OCI-LY3 (cell line): ENCODE results near the gene OBP2B.
"Not testable (repeated sequence)": the region's sequence is repeated elsewhere in the genome, so short reads cannot be mapped to it uniquely, and the experiment has no call there.

Experiments used
- CTCF ChIP-seq: fragments of 200-600, 300-600 bp; sonication (generic); IDR thresholded peaks from 2 replicates; pipeline ENCODE4 v1.5.1; 2014; ENCODE audit warnings: antibody characterized with exemption, low read length, low read depth
- EZH2phosphoT487 ChIP-seq: fragments of 200-600 bp; shearing (Covaris generic); IDR thresholded peaks from 2 replicates; pipeline ENCODE4 v1.6.1; 2018; ENCODE audit warnings: antibody characterized with exemption, mixed run types, low read depth

GRCh38 chr9:133169687-133170086, 39.4 kb downstream of the OBP2B start:
- not testable (repeated sequence) for TF ChIP-seq CTCF, EZH2phosphoT487
